Measurements from ENCODE around the gene USP33.

The USP33 gene

GRCh38 chr1:77671836-77672235, 87.8 kb downstream of the USP33 start:
- Histone ChIP-seq H3K4me1 (ENCODE audit: control insufficient read depth, insufficient read depth, low read length) (peaks cover 19% of the 10 kb centered on the region; the same call in 1 of the 2 replicates), H3K9me3 (ENCODE audit: control insufficient read depth, insufficient read depth, low read length) (no peaks in the 10 kb centered on the region), H3K4me3 (ENCODE audit: low read depth, low read length) (no peak overlapping the region), H3K27ac (ENCODE audit: low read depth, low read length) (no peak overlapping the region), H3K36me3 (ENCODE audit: control insufficient read depth, insufficient read depth, low read length) (no peaks in the 10 kb centered on the region), H3K27me3 (ENCODE audit: control insufficient read depth, insufficient read depth, low read length) (no peaks in the 10 kb centered on the region), H3K9ac (ENCODE audit: low read depth, low read length) (no peak overlapping the region)

- Histone ChIP-seq H3K27ac (ENCODE audit: low read depth, low read length) (no peak overlapping the region), H3K27me3 (ENCODE audit: control insufficient read depth, insufficient read depth, low read length) (no peaks in the 10 kb centered on the region), H3K4me3 (ENCODE audit: low read depth, low read length) (no peak overlapping the region)
Measured at GRCh38 chr1:77670330-77670729, 89.3 kb downstream of the USP33 start.

GRCh38 chr1:77668924-77669449, 90.7 kb downstream of the USP33 start:
- no peaks in the 10 kb centered on the region for H3K27me3 ChIP-seq (ENCODE audit: control insufficient read depth, insufficient read depth, low read length)
- H3K4me3 ChIP-seq (ENCODE audit: low read depth, low read length) = no peak overlapping the region
- no peaks in the 10 kb centered on the region for H3K9me3 ChIP-seq (ENCODE audit: control insufficient read depth, insufficient read depth, low read length)
- H3K4me1 ChIP-seq (ENCODE audit: control insufficient read depth, insufficient read depth, low read length) = peaks cover 22% of the 10 kb centered on the region; the same call in 1 of the 2 replicates
- no peaks in the 10 kb centered on the region for H3K36me3 ChIP-seq (ENCODE audit: control insufficient read depth, insufficient read depth, low read length)
- no peak overlapping the region for H3K9ac ChIP-seq (ENCODE audit: low read depth, low read length)
- H3K27ac ChIP-seq (ENCODE audit: low read depth, low read length) = no peak overlapping the region

More at GRCh38 chr1:77670330-77670729, 89.3 kb downstream of the USP33 start:
- no peak overlapping the region for H3K9ac ChIP-seq (ENCODE audit: low read depth, low read length)
- no peaks in the 10 kb centered on the region for H3K36me3 ChIP-seq (ENCODE audit: control insufficient read depth, insufficient read depth, low read length)
- H3K4me1 ChIP-seq (ENCODE audit: control insufficient read depth, insufficient read depth, low read length) = peaks cover 22% of the 10 kb centered on the region; the same call in 1 of the 2 replicates
- H3K9me3 ChIP-seq (ENCODE audit: control insufficient read depth, insufficient read depth, low read length) = no peaks in the 10 kb centered on the region

- H3K4me1 ChIP-seq (ENCODE audit: control insufficient read depth, insufficient read depth, low read length) = peaks cover 4% of the 10 kb centered on the region; the same call in 1 of the 2 replicates
- no peaks in the 10 kb centered on the region for H3K27me3 ChIP-seq (ENCODE audit: control insufficient read depth, insufficient read depth, low read length)
- H3K9ac ChIP-seq (ENCODE audit: low read depth, low read length) = no peak overlapping the region
- H3K4me3 ChIP-seq (ENCODE audit: low read depth, low read length) = no peak overlapping the region
- no peaks in the 10 kb centered on the region for H3K9me3 ChIP-seq (ENCODE audit: control insufficient read depth, insufficient read depth, low read length)
- no peaks in the 10 kb centered on the region for H3K36me3 ChIP-seq (ENCODE audit: control insufficient read depth, insufficient read depth, low read length)
- H3K27ac ChIP-seq (ENCODE audit: low read depth, low read length) = no peak overlapping the region
Measured at GRCh38 chr1:77664939-77665516, 94.6 kb downstream of the USP33 start.

- Histone ChIP-seq H3K9me3 (ENCODE audit: control insufficient read depth, insufficient read depth, low read length) (no peaks in the 10 kb centered on the region), H3K27ac (ENCODE audit: low read depth, low read length) (no peak overlapping the region), H3K4me3 (ENCODE audit: low read depth, low read length) (no peak overlapping the region), H3K27me3 (ENCODE audit: control insufficient read depth, insufficient read depth, low read length) (no peaks in the 10 kb centered on the region), H3K9ac (ENCODE audit: low read depth, low read length) (no peak overlapping the region), H3K36me3 (ENCODE audit: control insufficient read depth, insufficient read depth, low read length) (no peaks in the 10 kb centered on the region), H3K4me1 (ENCODE audit: control insufficient read depth, insufficient read depth, low read length) (peaks cover 1% of the 10 kb centered on the region; the same call in 1 of the 2 replicates)
Measured at GRCh38 chr1:77661696-77662095, 98.0 kb downstream of the USP33 start.

GRCh38 chr1:77659879-77660593, 99.6 kb downstream of the USP33 start:
- Histone ChIP-seq H3K27ac (ENCODE audit: low read depth, low read length) (no peak overlapping the region), H3K4me1 (ENCODE audit: control insufficient read depth, insufficient read depth, low read length) (no peaks in the 10 kb centered on the region), H3K36me3 (ENCODE audit: control insufficient read depth, insufficient read depth, low read length) (no peaks in the 10 kb centered on the region), H3K4me3 (ENCODE audit: low read depth, low read length) (no peak overlapping the region), H3K9ac (ENCODE audit: low read depth, low read length) (no peak overlapping the region), H3K27me3 (ENCODE audit: control insufficient read depth, insufficient read depth, low read length) (no peaks in the 10 kb centered on the region), H3K9me3 (ENCODE audit: control insufficient read depth, insufficient read depth, low read length) (no peaks in the 10 kb centered on the region)

GRCh38 chr1:77658271-77658670, 101.4 kb downstream of the USP33 start:
- Histone ChIP-seq H3K27me3 (ENCODE audit: control insufficient read depth, insufficient read depth, low read length) (no peaks in the 10 kb centered on the region), H3K9me3 (ENCODE audit: control insufficient read depth, insufficient read depth, low read length) (no peaks in the 10 kb centered on the region)

GRCh38 chr1:77655431-77655974, 104.1 kb downstream of the USP33 start:
- H3K27ac ChIP-seq (ENCODE audit: low read depth, low read length) = no peak overlapping the region

More at GRCh38 chr1:77658271-77658670, 101.4 kb downstream of the USP33 start:
- H3K27ac ChIP-seq (ENCODE audit: low read depth, low read length) = no peak overlapping the region
- H3K9ac ChIP-seq (ENCODE audit: low read depth, low read length) = no peak overlapping the region
- no peak overlapping the region for H3K4me3 ChIP-seq (ENCODE audit: low read depth, low read length)
- H3K4me1 ChIP-seq (ENCODE audit: control insufficient read depth, insufficient read depth, low read length) = no peaks in the 10 kb centered on the region
- no peaks in the 10 kb centered on the region for H3K36me3 ChIP-seq (ENCODE audit: control insufficient read depth, insufficient read depth, low read length)

GRCh38 chr1:77652970-77653516, 106.6 kb downstream of the USP33 start:
- Histone ChIP-seq H3K9ac (ENCODE audit: low read depth, low read length) (no peak overlapping the region), H3K27ac (ENCODE audit: low read depth, low read length) (no peak overlapping the region), H3K4me3 (ENCODE audit: low read depth, low read length) (no peak overlapping the region), H3K9me3 (ENCODE audit: control insufficient read depth, insufficient read depth, low read length) (peaks cover 12% of the 10 kb centered on the region; the same call in 1 of the 2 replicates), H3K27me3 (ENCODE audit: control insufficient read depth, insufficient read depth, low read length) (no peaks in the 10 kb centered on the region), H3K4me1 (ENCODE audit: control insufficient read depth, insufficient read depth, low read length) (no peaks in the 10 kb centered on the region), H3K36me3 (ENCODE audit: control insufficient read depth, insufficient read depth, low read length) (no peaks in the 10 kb centered on the region)

More at GRCh38 chr1:77655431-77655974, 104.1 kb downstream of the USP33 start:
- Histone ChIP-seq H3K9me3 (ENCODE audit: control insufficient read depth, insufficient read depth, low read length) (peaks cover 9% of the 10 kb centered on the region; the same call in 1 of the 2 replicates), H3K36me3 (ENCODE audit: control insufficient read depth, insufficient read depth, low read length) (no peaks in the 10 kb centered on the region), H3K27me3 (ENCODE audit: control insufficient read depth, insufficient read depth, low read length) (no peaks in the 10 kb centered on the region), H3K4me3 (ENCODE audit: low read depth, low read length) (no peak overlapping the region), H3K9ac (ENCODE audit: low read depth, low read length) (no peak overlapping the region), H3K4me1 (ENCODE audit: control insufficient read depth, insufficient read depth, low read length) (no peaks in the 10 kb centered on the region)

GRCh38 chr1:77652268-77652667, 107.4 kb downstream of the USP33 start:
- Histone ChIP-seq H3K4me1 (ENCODE audit: control insufficient read depth, insufficient read depth, low read length) (no peaks in the 10 kb centered on the region), H3K27me3 (ENCODE audit: control insufficient read depth, insufficient read depth, low read length) (no peaks in the 10 kb centered on the region), H3K9ac (ENCODE audit: low read depth, low read length) (no peak overlapping the region), H3K27ac (ENCODE audit: low read depth, low read length) (no peak overlapping the region), H3K4me3 (ENCODE audit: low read depth, low read length) (no peak overlapping the region), H3K9me3 (ENCODE audit: control insufficient read depth, insufficient read depth, low read length) (peaks cover 12% of the 10 kb centered on the region; the same call in 1 of the 2 replicates), H3K36me3 (ENCODE audit: control insufficient read depth, insufficient read depth, low read length) (no peaks in the 10 kb centered on the region)

All from HUES48 (cell line).